ENCODE measurements around the gene TNKS1BP1. TPM values are rescaled to one million over a fixed set of nuclear protein-coding genes. Genes with fewer than 3 reads are reported as not detected.

TNKS1BP1 gene
- total and polyA plus RNA-seq, 2 of the 8 experiments (the other 6 are each of a cell fraction or from before 2014, with no cell fraction given), result 50.0 to 122 TPM

DNA sequence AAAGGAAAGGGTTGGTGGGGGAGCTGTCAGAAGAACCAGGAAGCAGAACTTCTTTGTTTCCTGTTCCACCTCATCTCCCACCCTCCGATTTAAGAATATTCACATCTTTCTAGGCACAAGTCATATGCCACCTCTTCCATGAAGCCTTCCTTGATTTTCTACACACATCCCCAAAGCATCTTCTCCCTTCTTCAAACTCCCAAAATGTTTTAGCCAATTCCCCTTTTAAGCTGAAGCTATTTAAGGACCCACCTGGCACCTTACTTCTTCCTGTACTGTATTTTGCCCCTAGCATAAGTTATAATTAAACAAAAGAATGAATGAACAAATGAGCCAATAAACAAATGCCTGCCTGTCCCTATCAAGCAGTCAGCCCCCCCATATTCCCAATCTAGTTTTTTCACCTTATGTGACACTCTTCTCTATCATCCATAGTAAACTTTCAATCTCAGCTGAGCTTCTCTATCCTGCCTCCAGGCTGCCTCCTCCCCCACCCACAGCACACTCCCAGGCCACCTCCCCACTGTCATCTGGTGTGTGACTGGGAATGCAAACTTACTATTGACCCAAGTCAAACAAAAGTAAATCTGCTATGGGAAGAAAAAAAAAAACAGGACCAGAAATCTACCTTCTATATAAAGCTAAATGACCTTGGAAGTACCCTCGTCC is 3.9 kb downstream of the TNKS1BP1 start:
- no peak overlapping the region for H2BK5ac ChIP-seq (ENCODE audit: low read depth, low read length)
- peaks cover 8 to 45% of the 10 kb centered on the region in 2 experiments for H3K79me2 ChIP-seq (ENCODE audit: control insufficient read depth in 1 of 2, insufficient read depth in 2 of 2, low read length in 2 of 2)
- H3K4me1 ChIP-seq (replicated peaks in 1 of 4; ENCODE audit: control insufficient read depth in 3 of 4, insufficient read depth in 4 of 4, low read length in 3 of 4), result peaks cover 5 to 28% (median 21%) of the 10 kb centered on the region in 4 experiments
- H3K23me2 ChIP-seq (ENCODE audit: low read depth, low read length), result peaks cover 17% of the 10 kb centered on the region
- peaks cover 3 to 14% of the 10 kb centered on the region in 2 experiments for H4K20me1 ChIP-seq (replicated peaks in 1 of 2; ENCODE audit: control insufficient read depth in 1 of 2, insufficient read depth in 2 of 2, low read length in 2 of 2)
- no peak overlapping the region for H3K18ac ChIP-seq (ENCODE audit: extremely low read depth, low read length)
- H2BK15ac ChIP-seq (ENCODE audit: low read length), result no peak overlapping the region
- H3K27me3 ChIP-seq (replicated peaks in 1 of 4; ENCODE audit: control insufficient read depth in 3 of 4, extremely low read depth in 1 of 4, insufficient read depth in 3 of 4, low read length in 3 of 4), result no peaks in the 10 kb centered on the region
- H3K4me2 ChIP-seq (ENCODE audit: insufficient read depth in 1 of 2, low read depth in 2 of 2, low read length in 2 of 2), result no peak overlapping the region
- FAIRE-seq (no peak), DNase-seq (ENCODE audit: low read depth in 1 of 2, low spot score in 2 of 2) (no peak)
- H3K36me3 ChIP-seq (ENCODE audit: control insufficient read depth in 2 of 4, insufficient read depth in 4 of 4, low read length in 3 of 4), result peaks cover 17 to 52% (median 36%) of the 10 kb centered on the region in 4 experiments
- no peaks in the 10 kb centered on the region for H3K9me3 ChIP-seq (ENCODE audit: insufficient read depth in 2 of 2, low read depth in 1 of 2, low read length in 1 of 2)
- no peak overlapping the region for H2AK5ac ChIP-seq (ENCODE audit: low read depth, low read length)
- no peak overlapping the region for H4K8ac ChIP-seq (ENCODE audit: extremely low read depth, insufficient read depth, low read length)
- no peak overlapping the region for H3K56ac ChIP-seq (replicated peaks; ENCODE audit: insufficient read length, low read depth, low read length)
- CTCF ChIA-PET (ENCODE audit: partially characterized antibody), result interaction anchor here (0.6 to 2.6 kb wide), 7 partner anchors 9 to 289 kb away, joined by 3 to 15 read pairs (median 4); no protein-coding TSS in a partner anchor
- no peak overlapping the region for H3K4ac ChIP-seq (replicated peaks; ENCODE audit: insufficient read length, low read depth, low read length)
- 89% methylated on average over 2 of the region's 2 CpGs; no CpG with 5 or more reads in 1 of the 2 experiments for WGBS, 2 experiments (ENCODE audit: extremely low coverage in 1 of 2, insufficient coverage in 1 of 2, insufficient read length in 1 of 2, insufficient replicate concordance in 2 of 2, low coverage in 1 of 2, low lambda C conversion rate in 2 of 2, missing lambda C conversion rate in 1 of 2)
- H3K23ac ChIP-seq (ENCODE audit: insufficient read length), result no peak overlapping the region
- POLR2A ChIA-PET (ENCODE audit: partially characterized antibody), result interaction anchor here (0.9 to 45.7 kb wide), 3 partner anchors 4 to 44 kb away, joined by 3 to 1279 read pairs (median 1279); partner anchors contain the start of genes P2RX3, SSRP1 and TNKS1BP1
- no peak for TF ChIP-seq MAFK (IDR thresholded peaks at IDR 0.05; ENCODE audit: low read depth, low read length)
- TF ChIP-seq, protein P1, sequence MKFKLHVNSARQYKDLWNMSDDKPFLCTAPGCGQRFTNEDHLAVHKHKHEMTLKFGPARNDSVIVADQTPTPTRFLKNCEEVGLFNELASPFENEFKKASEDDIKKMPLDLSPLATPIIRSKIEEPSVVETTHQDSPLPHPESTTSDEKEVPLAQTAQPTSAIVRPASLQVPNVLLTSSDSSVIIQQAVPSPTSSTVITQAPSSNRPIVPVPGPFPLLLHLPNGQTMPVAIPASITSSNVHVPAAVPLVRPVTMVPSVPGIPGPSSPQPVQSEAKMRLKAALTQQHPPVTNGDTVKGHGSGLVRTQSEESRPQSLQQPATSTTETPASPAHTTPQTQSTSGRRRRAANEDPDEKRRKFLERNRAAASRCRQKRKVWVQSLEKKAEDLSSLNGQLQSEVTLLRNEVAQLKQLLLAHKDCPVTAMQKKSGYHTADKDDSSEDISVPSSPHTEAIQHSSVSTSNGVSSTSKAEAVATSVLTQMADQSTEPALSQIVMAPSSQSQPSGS (IDR thresholded peaks at IDR 0.05; ENCODE audit: low read length), result no peak
- no peak for TF ChIP-seq RXRA (IDR thresholded peaks at IDR 0.05; ENCODE audit: insufficient read depth, low read depth, low read length)
- TF ChIP-seq TAF7 (optimal IDR thresholded peaks at IDR 0.05; ENCODE audit: borderline replicate concordance, low read depth, low read length), result no peak
- TF ChIP-seq CREB1 (IDR thresholded peaks at IDR 0.05), result no peak
- TF ChIP-seq TBP (IDR thresholded peaks at IDR 0.05; ENCODE audit: low read depth, low read length), result no peak
- no peak for TF ChIP-seq YY1 (IDR thresholded peaks at IDR 0.05; ENCODE audit: low read depth, low read length)
- TF ChIP-seq, protein P2, sequence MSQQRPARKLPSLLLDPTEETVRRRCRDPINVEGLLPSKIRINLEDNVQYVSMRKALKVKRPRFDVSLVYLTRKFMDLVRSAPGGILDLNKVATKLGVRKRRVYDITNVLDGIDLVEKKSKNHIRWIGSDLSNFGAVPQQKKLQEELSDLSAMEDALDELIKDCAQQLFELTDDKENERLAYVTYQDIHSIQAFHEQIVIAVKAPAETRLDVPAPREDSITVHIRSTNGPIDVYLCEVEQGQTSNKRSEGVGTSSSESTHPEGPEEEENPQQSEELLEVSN (IDR thresholded peaks at IDR 0.05), result no peak
- no peak for TF ChIP-seq KDM4A (IDR thresholded peaks at IDR 0.05; ENCODE audit: low read depth, low read length, severe bottlenecking)
- no peak overlapping the region for H3K27ac ChIP-seq (ENCODE audit: low read depth, low read length)
- H3K9ac ChIP-seq (replicated peaks in 1 of 4; ENCODE audit: extremely low read depth in 1 of 4, low read depth in 3 of 4, low read length in 3 of 4), result no peak overlapping the region
- peaks cover 21% of the 10 kb centered on the region for H3K79me1 ChIP-seq (ENCODE audit: low read depth, low read length)
- no peak overlapping the region for H3K14ac ChIP-seq (ENCODE audit: insufficient read length)
- H2AFZ ChIP-seq (ENCODE audit: low read length), result no peak overlapping the region
- H4K5ac ChIP-seq (ENCODE audit: insufficient read length, low read depth, low read length), result no peak overlapping the region
- no peak overlapping the region for H2BK120ac ChIP-seq (replicated peaks; ENCODE audit: low read depth, low read length)
- no peak overlapping the region for H2BK12ac ChIP-seq (ENCODE audit: low read depth, low read length)
- no peak overlapping the region for H3K4me3 ChIP-seq (ENCODE audit: extremely low read depth in 1 of 4, insufficient read depth in 2 of 4, low read depth in 3 of 4, low read length in 4 of 4)
- no peak overlapping the region for H4K91ac ChIP-seq (replicated peaks; ENCODE audit: insufficient read length, low read length)
- no peak overlapping the region for H2BK20ac ChIP-seq (ENCODE audit: low read length)
